Measurements from ENCODE around the gene VAV1. TPM values are rescaled to one million over a fixed set of nuclear protein-coding genes. Genes with fewer than 3 reads are reported as not detected.
"Not testable (repeated sequence)": the region's sequence is repeated elsewhere in the genome, so short reads cannot be mapped to it uniquely, and the experiment has no call there.

The VAV1 gene
- total and polyA plus RNA-seq, 10 of the 15 experiments (the other 5 are each of a cell fraction or from before 2014, with no cell fraction given): 1.6 to 76.8 (median 40.7) TPM

GRCh38 chr19:6769006-6769619 lies 3.4 kb upstream of the VAV1 start (continued):
- TF ChIP-seq CTCF (IDR thresholded peaks at IDR 0.05 in 2 of 3, conservative IDR thresholded peaks at IDR 0.05 in 1 of 3; ENCODE audit: control insufficient read depth in 2 of 3, extremely low read depth in 1 of 3, insufficient read depth in 1 of 3, low read depth in 3 of 3, low read length in 3 of 3) (peak; percentile 25 to 40 (median 31); a peak in 3 of 6 replicates), YBX1 (IDR thresholded peaks at IDR 0.05) (no peak), PKNOX1 (IDR thresholded peaks at IDR 0.05) (no peak), SKIL (IDR thresholded peaks at IDR 0.05; ENCODE audit: low read depth, poor library complexity, severe bottlenecking) (no peak)

- H3K27me3 ChIP-seq (replicated peaks in 1 of 2; ENCODE audit: control insufficient read depth in 2 of 2, insufficient read depth in 2 of 2, low read length in 1 of 2); in situ Hi-C loops (cut with MboI); H3K9ac ChIP-seq (ENCODE audit: control insufficient read depth, insufficient read depth, low read length); H4K20me1 ChIP-seq (ENCODE audit: control insufficient read depth, insufficient read depth); H2AFZ ChIP-seq (ENCODE audit: control insufficient read depth, low read depth, low read length); BruUV-seq (replicated peaks); H3K36me3 ChIP-seq (ENCODE audit: control insufficient read depth in 2 of 2, insufficient read depth in 2 of 2, low read length in 1 of 2); DNase-seq (ENCODE audit: low read depth, low spot score); ATAC-seq; H3K9me3 ChIP-seq (replicated peaks; ENCODE audit: control insufficient read depth, insufficient read depth, low read length); FAIRE-seq; H3K27ac ChIP-seq (ENCODE audit: control insufficient read depth, insufficient read depth); H3K4me2 ChIP-seq (ENCODE audit: control insufficient read depth, insufficient read depth): not testable (repeated sequence)
- POLR2A ChIA-PET: interaction anchor here (0.7 to 4.3 kb wide), 7 partner anchors 10 to 399 kb away, joined by 3 to 72 read pairs (median 8); partner anchors contain the start of gene ALKBH7
- 100% methylated on average over 1 of the region's 7 CpGs for WGBS (ENCODE audit: insufficient coverage, insufficient replicate concordance, low lambda C conversion rate, missing lambda C conversion rate)
- SMC1A ChIA-PET (ENCODE audit: uncharacterized antibody, unreplicated experiment): interaction anchor here (0.7 to 5.0 kb wide), 9 partner anchors 20 to 171 kb away, joined by 3 to 36 read pairs (median 8); partner anchors contain the start of gene GPR108
- intact Hi-C loops (cut with micrococcal nuclease; ENCODE audit: unreplicated experiment): loop anchor here (1.0 to 2.0 kb wide), 2 partner anchors 31 to 91 kb away; no protein-coding TSS in a partner anchor
- H3K79me2 ChIP-seq (ENCODE audit: control insufficient read depth, insufficient read depth, low read length): peaks cover 37% of the 10 kb centered on the region
- RAD21 ChIA-PET (ENCODE audit: unreplicated experiment): interaction anchor here (0.7 to 8.3 kb wide), 6 partner anchors 8 to 255 kb away, joined by 3 to 98 read pairs (median 14); partner anchors contain the start of gene GPR108
- peaks cover 22% of the 10 kb centered on the region for H3K4me1 ChIP-seq (ENCODE audit: control insufficient read depth, insufficient read depth, low read length)
- CTCF ChIA-PET: interaction anchor here (0.7 to 7.3 kb wide), 11 partner anchors 11 to 141 kb away, joined by 3 to 79 read pairs (median 4); partner anchors contain the start of gene GPR108
- H3K4me3 ChIP-seq: peak overlapping the region; percentile 96; the same call in 1 of the 2 replicates
Observed at GRCh38 chr19:6771648-6772027, 870 bp upstream of the VAV1 start.

Data from GM12878 (cell line).